ENCODE results near the gene IL1RAP.
A peak's percentile ranks its signal among the peaks of the same experiment; 100 is the strongest.
"Not testable (repeated sequence)": the region's sequence is repeated elsewhere in the genome, so short reads cannot be mapped to it uniquely, and the experiment has no call there.

IL1RAP gene

DNA sequence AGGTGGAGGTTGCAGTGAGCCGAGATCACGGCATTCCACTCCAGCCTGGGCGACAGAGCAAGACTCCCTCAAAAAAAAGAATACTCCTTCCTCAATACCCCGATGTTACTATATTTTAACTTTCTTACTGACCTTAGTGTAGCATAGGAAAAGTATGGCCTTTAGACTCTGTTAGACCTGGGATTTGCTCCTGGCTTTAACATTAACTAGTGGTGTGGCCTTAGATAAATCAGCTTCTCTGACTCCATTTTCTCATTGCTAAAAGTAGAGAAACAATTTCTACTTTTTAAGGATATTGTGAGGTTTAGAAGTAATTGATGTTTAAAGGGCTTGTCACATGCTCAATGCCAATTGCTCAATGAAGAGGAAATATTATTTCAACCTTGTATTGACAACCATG is 7.6 kb upstream of the IL1RAP start:
- TF ChIP-seq, protein P1, sequence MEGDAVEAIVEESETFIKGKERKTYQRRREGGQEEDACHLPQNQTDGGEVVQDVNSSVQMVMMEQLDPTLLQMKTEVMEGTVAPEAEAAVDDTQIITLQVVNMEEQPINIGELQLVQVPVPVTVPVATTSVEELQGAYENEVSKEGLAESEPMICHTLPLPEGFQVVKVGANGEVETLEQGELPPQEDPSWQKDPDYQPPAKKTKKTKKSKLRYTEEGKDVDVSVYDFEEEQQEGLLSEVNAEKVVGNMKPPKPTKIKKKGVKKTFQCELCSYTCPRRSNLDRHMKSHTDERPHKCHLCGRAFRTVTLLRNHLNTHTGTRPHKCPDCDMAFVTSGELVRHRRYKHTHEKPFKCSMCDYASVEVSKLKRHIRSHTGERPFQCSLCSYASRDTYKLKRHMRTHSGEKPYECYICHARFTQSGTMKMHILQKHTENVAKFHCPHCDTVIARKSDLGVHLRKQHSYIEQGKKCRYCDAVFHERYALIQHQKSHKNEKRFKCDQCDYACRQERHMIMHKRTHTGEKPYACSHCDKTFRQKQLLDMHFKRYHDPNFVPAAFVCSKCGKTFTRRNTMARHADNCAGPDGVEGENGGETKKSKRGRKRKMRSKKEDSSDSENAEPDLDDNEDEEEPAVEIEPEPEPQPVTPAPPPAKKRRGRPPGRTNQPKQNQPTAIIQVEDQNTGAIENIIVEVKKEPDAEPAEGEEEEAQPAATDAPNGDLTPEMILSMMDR (IDR thresholded peaks at IDR 0.05; ENCODE audit: control insufficient read depth, extremely low read depth, insufficient read depth), result no peak
- H3K4me3 ChIP-seq (ENCODE audit: low read depth, low read length), result no peak overlapping the region
- no peak for DNase-seq (ENCODE audit: low read depth)

DNA sequence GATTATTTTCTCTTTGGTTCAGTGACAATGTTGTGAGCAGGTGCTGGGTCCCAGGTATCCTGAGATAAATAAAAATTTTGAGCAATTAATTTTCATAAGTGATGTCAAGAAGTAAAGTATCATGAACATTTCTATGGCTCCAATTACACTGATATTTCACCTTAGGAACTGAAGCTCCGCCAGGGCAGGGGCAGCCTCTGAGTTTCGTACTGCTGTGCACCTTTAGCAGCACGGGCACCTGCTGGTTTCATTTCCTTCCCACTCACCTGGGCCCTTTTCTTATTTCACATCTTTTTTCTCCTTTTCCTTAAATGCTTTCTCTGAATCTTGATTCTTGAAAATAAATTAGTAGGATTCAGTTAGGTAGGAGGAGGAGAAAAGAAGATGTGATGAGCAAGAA is 1.2 kb upstream of the IL1RAP start:
- no peak for DNase-seq (ENCODE audit: low read depth)
- TF ChIP-seq, protein P1 (IDR thresholded peaks at IDR 0.05; ENCODE audit: control insufficient read depth, extremely low read depth, insufficient read depth), result no peak
- no peak overlapping the region for H3K4me3 ChIP-seq (ENCODE audit: low read depth, low read length)

DNA sequence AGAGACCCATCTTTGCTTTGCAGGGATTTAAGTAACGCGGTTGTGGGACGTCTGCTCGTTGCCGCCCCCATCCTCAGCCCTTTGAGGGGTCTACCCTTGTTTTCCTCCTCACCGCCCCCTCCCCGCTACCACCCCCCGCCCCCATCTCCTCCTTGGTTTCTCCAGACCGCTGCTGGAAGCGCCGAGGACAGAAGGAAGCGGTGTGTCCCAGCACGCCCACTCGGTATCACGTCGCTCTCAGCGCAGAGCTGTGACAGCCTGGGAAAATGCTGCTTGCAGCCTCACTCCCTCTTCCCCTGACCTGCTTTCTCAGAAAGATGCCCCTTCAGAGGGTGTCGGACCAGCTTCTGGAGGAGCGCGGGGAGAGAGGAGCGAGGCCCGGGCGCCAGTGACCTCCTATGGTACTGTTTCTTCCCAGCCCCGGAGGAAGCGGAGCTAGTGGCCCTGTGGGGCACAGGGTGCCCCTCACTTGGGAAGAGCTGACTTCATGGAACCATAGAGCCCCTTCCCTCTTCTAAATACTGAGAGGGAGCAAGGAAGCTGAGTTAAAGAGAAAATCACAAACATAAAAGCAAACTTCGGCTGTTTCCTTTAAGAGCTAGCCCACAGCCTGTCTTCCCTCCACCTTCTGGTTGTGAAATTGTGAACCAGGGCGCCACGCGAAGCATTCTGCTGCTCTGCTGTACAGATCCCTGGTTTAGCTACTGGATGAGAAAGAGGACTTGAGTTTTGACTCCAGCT is 698 bp downstream of the IL1RAP start:
- TF ChIP-seq, protein P1 (IDR thresholded peaks at IDR 0.05; ENCODE audit: control insufficient read depth, extremely low read depth, insufficient read depth), result no peak
- DNase-seq (ENCODE audit: low read depth), result no peak

DNA sequence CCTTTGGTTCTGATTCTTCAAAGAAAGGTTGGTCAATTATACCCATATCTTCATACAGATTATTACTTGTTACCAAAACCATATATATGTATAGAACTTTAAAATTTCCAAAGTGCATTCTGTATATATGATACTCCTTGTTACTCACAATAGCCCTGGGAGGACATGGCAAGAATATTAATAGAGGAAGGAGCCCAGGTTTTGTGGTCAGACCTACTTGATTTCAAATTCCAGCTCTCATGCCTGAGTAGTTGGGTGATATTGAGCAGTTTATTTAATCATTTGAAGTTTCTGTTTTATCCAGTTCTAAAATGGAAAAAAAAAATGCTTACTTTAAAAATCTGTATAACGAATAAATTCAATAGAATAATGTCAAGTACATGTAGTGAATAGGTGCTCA is 2.5 kb downstream of the IL1RAP start:
- no peak overlapping the region for H3K4me3 ChIP-seq (ENCODE audit: low read depth, low read length)
- TF ChIP-seq, protein P1 (IDR thresholded peaks at IDR 0.05; ENCODE audit: control insufficient read depth, extremely low read depth, insufficient read depth), result no peak
- no peak for DNase-seq (ENCODE audit: low read depth)

More for the DNA sequence above, 698 bp downstream of the IL1RAP start:
- peak overlapping the region; percentile 68 for H3K4me3 ChIP-seq (ENCODE audit: low read depth, low read length)

DNA sequence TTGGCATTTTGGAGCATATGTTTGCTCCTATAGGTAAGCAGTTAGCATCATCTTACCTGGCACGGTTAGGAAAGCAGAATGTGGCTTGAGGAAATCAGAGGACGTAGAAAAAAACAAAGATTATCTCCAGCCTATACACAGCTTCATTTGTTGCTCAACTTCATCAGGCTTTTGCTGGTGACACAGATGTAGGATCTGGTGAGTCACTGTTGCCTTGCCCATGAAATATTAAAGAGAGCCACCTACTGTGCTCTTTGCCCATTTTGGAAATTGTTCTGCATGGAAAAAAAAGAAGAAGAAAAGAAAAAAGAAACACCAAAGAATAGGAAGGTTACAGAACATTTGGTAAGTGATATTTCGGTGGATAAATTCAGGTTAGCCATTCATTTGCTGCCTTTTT is 3.8 kb downstream of the IL1RAP start:
- no peak for DNase-seq (ENCODE audit: low read depth)
- H3K4me3 ChIP-seq (ENCODE audit: low read depth, low read length), result no peak overlapping the region
- TF ChIP-seq, protein P1 (IDR thresholded peaks at IDR 0.05; ENCODE audit: control insufficient read depth, extremely low read depth, insufficient read depth), result no peak

DNA sequence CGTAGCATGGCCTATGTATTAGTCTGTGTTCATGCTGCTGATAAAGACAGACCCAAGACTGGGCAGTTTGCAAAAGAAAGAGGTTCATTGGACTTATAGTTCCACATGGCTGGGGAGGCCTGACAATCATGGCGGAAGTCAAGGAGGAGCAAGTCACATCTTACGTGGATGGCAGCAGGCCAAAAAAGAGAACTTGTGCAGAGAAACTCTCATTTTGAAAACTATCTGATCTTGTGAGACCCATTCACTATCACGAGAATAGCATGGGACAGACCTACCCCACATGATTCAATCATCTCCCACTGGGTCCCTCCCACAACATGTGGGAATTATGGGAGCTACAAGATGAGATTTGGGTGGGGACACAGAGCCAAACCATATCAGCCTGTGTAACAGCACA is 4.6 kb downstream of the IL1RAP start:
- H3K4me3 ChIP-seq (ENCODE audit: low read depth, low read length); DNase-seq (ENCODE audit: low read depth): not testable (repeated sequence)

DNA sequence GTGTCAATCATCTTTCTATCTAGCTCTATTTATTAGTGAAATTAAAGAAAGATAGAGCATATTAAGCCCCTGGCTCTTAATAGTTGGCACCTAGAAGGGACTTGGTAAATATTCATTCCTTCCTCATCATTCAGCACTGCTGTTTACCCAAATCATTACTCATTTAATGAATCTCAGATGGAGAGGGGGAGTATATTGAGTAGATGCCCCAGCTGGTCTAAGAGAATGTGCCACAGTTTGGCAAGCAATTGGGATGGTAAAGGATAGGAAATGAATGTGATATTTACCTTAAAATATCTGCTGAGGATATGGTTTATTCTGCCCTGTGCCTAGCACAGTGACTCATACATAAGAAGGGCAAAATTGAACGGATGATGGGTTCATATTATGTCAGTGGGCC is 6.0 kb downstream of the IL1RAP start:
- TF ChIP-seq, protein P1 (IDR thresholded peaks at IDR 0.05; ENCODE audit: control insufficient read depth, extremely low read depth, insufficient read depth), result no peak
- no peak overlapping the region for H3K4me3 ChIP-seq (ENCODE audit: low read depth, low read length)
- no peak for DNase-seq (ENCODE audit: low read depth)

Data from LNCaP clone FGC (cell line).